Activated CD8-positive, alpha-beta T cell treated with anti-CD3 and anti-CD28 coated beads for 36 hours (primary cell): ENCODE measurements around the gene LPP. TPM values are rescaled to one million over a fixed set of nuclear protein-coding genes. Genes with fewer than 3 reads are reported as not detected.

Source experiments
- ATAC-seq: fragments of 200-7000 bp; cut with Tn5 transposase; one replicate; pipeline ENCODE4 v1.10.0; 2021; ENCODE audit warnings: mild to moderate bottlenecking, moderate library complexity
- CTCF ChIA-PET: fragments of 350-600 bp; sonication (Branson Sonifier 250); formaldehyde crosslinking; loops from one replicate; lab custom pipeline; 2021; ENCODE audit warnings: antibody characterized with exemption; lab: Charles Lee
- POLR2A ChIA-PET: fragments of 350-600 bp; sonication (Branson Sonifier 250); formaldehyde crosslinking; loops from one replicate; lab custom pipeline; 2021; ENCODE audit warnings: antibody characterized with exemption; lab: Charles Lee
- DNase-seq: peaks from one replicate; pipeline ENCODE4 v3.0.0-alpha.2; 2020
- H3K27ac Mint-ChIP-seq: one replicate; pipeline ENCODE4 v1.8.0; 2021; ENCODE audit warnings: mild to moderate bottlenecking, mixed read lengths
- H3K27me3 Mint-ChIP-seq: one replicate; pipeline ENCODE4 v1.8.0; 2021; ENCODE audit warnings: mixed read lengths
- H3K36me3 Mint-ChIP-seq: one replicate; pipeline ENCODE4 v1.8.0; 2021; ENCODE audit warnings: low read depth, mixed read lengths
- H3K4me1 Mint-ChIP-seq: one replicate; pipeline ENCODE4 v1.8.0; 2021; ENCODE audit warnings: low read depth, mixed read lengths
- H3K4me3 Mint-ChIP-seq: one replicate; pipeline ENCODE4 v1.8.0; 2021; ENCODE audit warnings: mild to moderate bottlenecking, moderate library complexity, mixed read lengths
- H3K9me3 Mint-ChIP-seq: one replicate; pipeline ENCODE4 v1.8.0; 2021; ENCODE audit warnings: mixed read lengths
- intact Hi-C: fragments of 100-400 bp; cut with micrococcal nuclease; formaldehyde crosslinking; loops from one replicate; pipeline ENCODE4 v1.10.0; 2022
- total RNA-seq, 2 experiments: library from RNA; stranded (reverse); gene quantifications; one replicate each; pipeline ENCODE4 v1.2.3, GENCODE V29; 2021
- TF ChIP-seq, protein P1 (sequence below): fragments of 200-600 bp; IDR thresholded peaks from one replicate; pipeline ENCODE4 v1.8.0; 2022; ENCODE audit warnings: antibody characterized with exemption, mild to moderate bottlenecking

The LPP gene
- total RNA-seq, 2 experiments from 2014 or later = 16.4 to 22.6 TPM

DNA sequence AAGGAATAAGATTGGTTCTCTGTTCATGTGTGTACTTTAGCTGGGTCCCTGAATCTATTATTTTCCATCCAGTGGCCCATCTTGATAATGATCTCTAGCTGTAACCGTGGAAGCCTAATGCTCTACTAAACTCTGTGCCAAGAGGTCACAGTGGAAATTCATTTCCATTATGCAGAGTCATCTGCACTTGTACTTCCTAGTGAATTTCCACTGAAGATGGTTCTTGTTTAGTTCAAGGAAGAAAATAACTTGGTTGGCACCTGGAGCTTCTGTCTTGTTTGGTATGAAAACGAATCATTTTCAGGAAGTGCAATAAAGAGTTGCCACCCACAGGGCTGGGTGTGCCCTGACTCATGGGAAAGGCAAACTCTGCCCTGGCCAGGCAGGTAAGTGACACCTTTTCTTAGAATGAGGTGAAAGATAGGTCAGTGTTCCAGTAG, 10.3 kb downstream of the LPP start:
- Mint-ChIP-seq H3K36me3 (peaks cover 5% of the 10 kb centered on the region), H3K27ac (peak overlapping the region; percentile 46), H3K9me3 (no peaks in the 10 kb centered on the region), H3K4me3 (no peak overlapping the region), H3K27me3 (no peaks in the 10 kb centered on the region), H3K4me1 (peaks cover 44% of the 10 kb centered on the region)
- CTCF ChIA-PET = interaction anchor here (2.4 kb wide), 1 partner anchor 424 kb away, joined by 11 read pairs; no protein-coding TSS in a partner anchor
- TF ChIP-seq, protein P1, sequence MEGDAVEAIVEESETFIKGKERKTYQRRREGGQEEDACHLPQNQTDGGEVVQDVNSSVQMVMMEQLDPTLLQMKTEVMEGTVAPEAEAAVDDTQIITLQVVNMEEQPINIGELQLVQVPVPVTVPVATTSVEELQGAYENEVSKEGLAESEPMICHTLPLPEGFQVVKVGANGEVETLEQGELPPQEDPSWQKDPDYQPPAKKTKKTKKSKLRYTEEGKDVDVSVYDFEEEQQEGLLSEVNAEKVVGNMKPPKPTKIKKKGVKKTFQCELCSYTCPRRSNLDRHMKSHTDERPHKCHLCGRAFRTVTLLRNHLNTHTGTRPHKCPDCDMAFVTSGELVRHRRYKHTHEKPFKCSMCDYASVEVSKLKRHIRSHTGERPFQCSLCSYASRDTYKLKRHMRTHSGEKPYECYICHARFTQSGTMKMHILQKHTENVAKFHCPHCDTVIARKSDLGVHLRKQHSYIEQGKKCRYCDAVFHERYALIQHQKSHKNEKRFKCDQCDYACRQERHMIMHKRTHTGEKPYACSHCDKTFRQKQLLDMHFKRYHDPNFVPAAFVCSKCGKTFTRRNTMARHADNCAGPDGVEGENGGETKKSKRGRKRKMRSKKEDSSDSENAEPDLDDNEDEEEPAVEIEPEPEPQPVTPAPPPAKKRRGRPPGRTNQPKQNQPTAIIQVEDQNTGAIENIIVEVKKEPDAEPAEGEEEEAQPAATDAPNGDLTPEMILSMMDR = no peak
- intact Hi-C loops = no loop called here
- POLR2A ChIA-PET = interaction anchor here (0.6 to 1.8 kb wide), 5 partner anchors 10 to 417 kb away, joined by 3 to 11 read pairs (median 4); partner anchors contain the start of gene LPP
- ATAC-seq (no peak), DNase-seq (peak; percentile 41)

DNA sequence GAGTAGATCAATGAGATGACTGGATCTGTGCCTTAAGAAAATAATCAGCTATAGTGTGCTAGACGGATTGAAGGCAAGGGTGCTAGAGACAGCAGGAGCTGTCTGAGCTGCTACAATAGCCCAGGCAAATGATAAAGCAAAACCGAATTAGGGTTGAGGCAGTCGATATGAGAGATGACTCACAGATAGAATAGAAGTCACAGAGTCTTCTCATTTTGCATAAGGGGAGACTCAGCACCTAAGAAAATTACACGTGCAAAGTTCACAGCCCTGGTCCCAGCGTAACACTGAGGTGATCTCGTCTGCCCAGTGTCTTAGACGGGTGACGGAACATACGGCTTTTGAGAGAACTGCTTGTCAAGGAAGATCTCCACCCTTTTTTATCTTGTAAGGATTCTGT, 11.6 kb downstream of the LPP start:
- Mint-ChIP-seq H3K4me1 (peaks cover 48% of the 10 kb centered on the region), H3K27ac (peak overlapping the region; percentile 24), H3K36me3 (peaks cover 3% of the 10 kb centered on the region), H3K4me3 (no peak overlapping the region), H3K9me3 (no peaks in the 10 kb centered on the region), H3K27me3 (no peaks in the 10 kb centered on the region)
- ATAC-seq (peak; percentile 75), DNase-seq (peak; percentile 59)
- TF ChIP-seq, protein P1 = no peak
- intact Hi-C loops = no loop called here
- CTCF ChIA-PET = interaction anchor here (1.1 to 2.4 kb wide), 3 partner anchors 419 to 427 kb away, joined by 3 to 11 read pairs (median 6); no protein-coding TSS in a partner anchor
- POLR2A ChIA-PET = no interaction called here

DNA sequence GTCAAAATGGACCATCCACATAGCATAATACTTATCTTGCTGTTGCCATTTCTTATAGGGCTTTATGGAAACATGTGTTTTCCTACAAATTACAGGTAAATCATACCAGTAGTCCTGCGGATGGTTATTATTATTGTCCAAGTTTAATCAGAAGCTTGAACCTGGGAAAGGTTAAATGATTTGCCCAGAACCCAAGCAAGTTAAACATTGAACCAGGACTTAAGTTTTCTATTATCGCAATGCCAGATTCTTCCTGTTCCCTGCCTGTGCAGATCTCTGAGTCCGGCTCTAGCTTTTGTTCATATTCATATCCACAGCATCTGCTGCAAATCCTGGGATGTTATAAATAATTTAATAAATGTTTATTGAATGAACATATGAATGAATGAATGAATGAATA, 12.5 kb downstream of the LPP start:
- H3K4me1 Mint-ChIP-seq = peaks cover 53% of the 10 kb centered on the region
- H3K9me3 Mint-ChIP-seq = no peaks in the 10 kb centered on the region
- CTCF ChIA-PET = interaction anchor here (0.9 to 1.5 kb wide), 4 partner anchors 419 to 428 kb away, joined by 3 to 6 read pairs (median 4); no protein-coding TSS in a partner anchor
- DNase-seq = no peak
- no peaks in the 10 kb centered on the region for H3K36me3 Mint-ChIP-seq
- no peak overlapping the region for H3K4me3 Mint-ChIP-seq
- no peak overlapping the region for H3K27ac Mint-ChIP-seq
- no peak for ATAC-seq
- POLR2A ChIA-PET = interaction anchor here (0.7 to 1.2 kb wide), 3 partner anchors 12 to 428 kb away, joined by 3 to 6 read pairs (median 4); partner anchors contain the start of gene LPP
- TF ChIP-seq, protein P1 = no peak
- no peaks in the 10 kb centered on the region for H3K27me3 Mint-ChIP-seq
- intact Hi-C loops = no loop called here

DNA sequence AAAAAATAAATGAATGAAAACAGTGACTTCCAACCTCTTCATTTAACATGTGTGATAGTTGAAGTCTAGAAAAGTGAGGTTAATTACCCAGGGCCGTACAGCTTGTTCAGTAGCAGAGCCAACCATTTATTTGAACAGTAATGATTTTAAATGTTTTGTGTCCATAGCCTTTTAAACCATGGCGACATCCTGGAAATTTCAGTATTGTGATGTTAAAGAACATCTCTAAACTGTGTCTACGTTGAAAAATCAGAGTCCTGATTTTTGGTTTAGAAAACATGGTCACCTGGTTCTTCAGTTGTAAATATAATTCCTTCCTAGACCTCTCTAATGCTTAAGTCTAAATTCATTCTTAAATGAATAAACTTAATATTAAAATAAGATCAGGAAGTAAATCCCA, 14.2 kb downstream of the LPP start:
- TF ChIP-seq, protein P1 = no peak
- Mint-ChIP-seq H3K36me3 (no peaks in the 10 kb centered on the region), H3K27ac (no peak overlapping the region), H3K4me3 (no peak overlapping the region), H3K4me1 (peaks cover 56% of the 10 kb centered on the region), H3K9me3 (no peaks in the 10 kb centered on the region), H3K27me3 (no peaks in the 10 kb centered on the region)
- no peak for DNase-seq
- ChIA-PET CTCF (interaction anchor here (1.4 to 1.5 kb wide), 2 partner anchors 10 to 427 kb away, joined by 4 to 5 read pairs; no protein-coding TSS in a partner anchor), POLR2A (no interaction called here)
- no peak for ATAC-seq
- intact Hi-C loops = no loop called here

DNA sequence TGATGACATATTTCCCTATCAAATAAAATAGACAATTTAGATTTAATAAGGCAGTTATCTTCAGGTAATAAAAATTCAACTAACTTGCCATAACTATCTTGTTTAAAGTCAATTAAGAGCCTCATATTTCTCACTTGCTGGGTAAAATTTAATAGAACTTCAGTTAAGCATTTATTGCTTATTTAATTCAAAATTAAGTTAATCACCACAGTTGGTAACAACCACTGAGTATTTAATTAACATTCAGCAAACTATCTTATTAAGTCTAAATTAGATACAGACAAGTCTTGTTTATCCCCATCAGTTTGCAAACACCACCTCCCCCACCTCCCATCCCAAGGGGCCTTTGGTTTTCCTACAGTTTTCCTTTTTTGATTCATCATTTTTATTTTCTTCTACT, 14.7 kb downstream of the LPP start:
- Mint-ChIP-seq H3K4me1 (peaks cover 53% of the 10 kb centered on the region), H3K27ac (no peak overlapping the region), H3K27me3 (no peaks in the 10 kb centered on the region), H3K4me3 (no peak overlapping the region), H3K36me3 (no peaks in the 10 kb centered on the region), H3K9me3 (no peaks in the 10 kb centered on the region)
- ATAC-seq (no peak), DNase-seq (no peak)
- CTCF ChIA-PET = interaction anchor here (1.2 kb wide), 1 partner anchor 428 kb away, joined by 4 read pairs; no protein-coding TSS in a partner anchor
- intact Hi-C loops = no loop called here
- TF ChIP-seq, protein P1 = no peak
- POLR2A ChIA-PET = no interaction called here
